Gastroesophageal sphincter (tissue), 3 donors: ENCODE data around the gene C11orf98.

Source experiments
- EP300 ChIP-seq: sonication (generic); formaldehyde crosslinking; IDR thresholded peaks from one replicate; pipeline ENCODE4 v1.6.1; 2017; ENCODE audit warnings: antibody characterized with exemption, mild to moderate bottlenecking
- POLR2A ChIP-seq, 2 donors: fragments of 450-650 bp; IDR thresholded peaks; one replicate each; pipeline ENCODE4 v1.6.1; 2017; ENCODE audit warnings: antibody characterized with exemption in 2 of 2, mild to moderate bottlenecking in 2 of 2, moderate library complexity in 1 of 2
- POLR2AphosphoS5 ChIP-seq: sonication (generic); formaldehyde crosslinking; IDR thresholded peaks from one replicate; pipeline ENCODE4 v1.6.1; 2017; ENCODE audit warnings: antibody characterized with exemption
- TF ChIP-seq, protein P1 (sequence below), 4 experiments: fragments of 200-600 bp in 2 of 4; fragments of 450-650 bp in 2 of 4; sonication (generic) in 1 of 4; IDR thresholded peaks; one replicate each; pipeline ENCODE4 v1.5.1; 2017 to 2019; ENCODE audit warnings: antibody characterized with exemption in 4 of 4, mild to moderate bottlenecking in 2 of 4, moderate library complexity in 2 of 4

DNA sequence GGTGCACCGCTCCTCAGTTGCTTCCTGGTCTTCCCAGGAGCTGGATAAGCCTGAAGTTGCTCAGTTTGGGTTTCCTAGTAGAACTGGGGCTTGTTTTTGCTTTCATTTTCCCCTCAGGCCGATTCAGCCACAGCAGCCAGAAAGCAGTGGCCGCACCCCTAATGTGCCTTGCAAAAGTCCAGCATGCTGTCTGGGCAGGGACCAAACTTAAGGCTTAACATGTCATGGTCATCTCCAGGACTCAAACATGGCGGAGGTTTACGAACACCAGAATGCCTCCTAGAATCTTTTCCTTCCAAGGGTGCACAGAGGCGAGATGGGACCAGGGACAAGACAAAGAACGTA, 45.0 kb upstream of the C11orf98 start:
- TF ChIP-seq POLR2A (IDR thresholded peaks at IDR 0.05) = no peak
- TF ChIP-seq, protein P1, sequence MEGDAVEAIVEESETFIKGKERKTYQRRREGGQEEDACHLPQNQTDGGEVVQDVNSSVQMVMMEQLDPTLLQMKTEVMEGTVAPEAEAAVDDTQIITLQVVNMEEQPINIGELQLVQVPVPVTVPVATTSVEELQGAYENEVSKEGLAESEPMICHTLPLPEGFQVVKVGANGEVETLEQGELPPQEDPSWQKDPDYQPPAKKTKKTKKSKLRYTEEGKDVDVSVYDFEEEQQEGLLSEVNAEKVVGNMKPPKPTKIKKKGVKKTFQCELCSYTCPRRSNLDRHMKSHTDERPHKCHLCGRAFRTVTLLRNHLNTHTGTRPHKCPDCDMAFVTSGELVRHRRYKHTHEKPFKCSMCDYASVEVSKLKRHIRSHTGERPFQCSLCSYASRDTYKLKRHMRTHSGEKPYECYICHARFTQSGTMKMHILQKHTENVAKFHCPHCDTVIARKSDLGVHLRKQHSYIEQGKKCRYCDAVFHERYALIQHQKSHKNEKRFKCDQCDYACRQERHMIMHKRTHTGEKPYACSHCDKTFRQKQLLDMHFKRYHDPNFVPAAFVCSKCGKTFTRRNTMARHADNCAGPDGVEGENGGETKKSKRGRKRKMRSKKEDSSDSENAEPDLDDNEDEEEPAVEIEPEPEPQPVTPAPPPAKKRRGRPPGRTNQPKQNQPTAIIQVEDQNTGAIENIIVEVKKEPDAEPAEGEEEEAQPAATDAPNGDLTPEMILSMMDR (IDR thresholded peaks at IDR 0.05) = no peak
- TF ChIP-seq POLR2AphosphoS5 = no peak
- no peak for TF ChIP-seq EP300
